Mesothelial cell of epicardium (in vitro differentiated cells): ENCODE data around the gene LATS2. TPM values are rescaled to one million over a fixed set of nuclear protein-coding genes. Genes with fewer than 3 reads are reported as not detected.

ENCODE experiments used
- DNase-seq, 2 experiments: peaks; one replicate each; pipeline ENCODE4 v3.0.0; 2021; ENCODE audit warnings: low spot score in 2 of 2; ENCODE audit not compliant: unreplicated experiment in 2 of 2
- H3K27ac Mint-ChIP-seq: 2 replicates; pipeline ENCODE4 v1.8.0; 2021; ENCODE audit warnings: mixed read lengths
- H3K27me3 Mint-ChIP-seq: 2 replicates; pipeline ENCODE4 v1.8.0; 2021; ENCODE audit warnings: low read depth, mixed read lengths
- H3K36me3 Mint-ChIP-seq: 2 replicates; pipeline ENCODE4 v1.8.0; 2021; ENCODE audit warnings: mixed read lengths
- H3K4me1 Mint-ChIP-seq: 2 replicates; pipeline ENCODE4 v1.8.0; 2021; ENCODE audit warnings: mixed read lengths
- H3K4me3 Mint-ChIP-seq: 2 replicates; pipeline ENCODE4 v1.8.0; 2021; ENCODE audit warnings: mild to moderate bottlenecking, moderate library complexity, mixed read lengths
- H3K9me3 Mint-ChIP-seq: 2 replicates; pipeline ENCODE4 v1.8.0; 2021; ENCODE audit warnings: mixed read lengths
- total RNA-seq: library from RNA; stranded (reverse); gene quantifications from 3 replicates; pipeline ENCODE4 v1.2.1, GENCODE V29; 2021
- TF ChIP-seq, protein P1 (sequence below): fragments of 200-600 bp; sonication (generic); IDR thresholded peaks from one replicate; pipeline ENCODE4 v1.5.0; 2021; ENCODE audit warnings: antibody characterized with exemption; ENCODE audit not compliant: unreplicated experiment

Gene LATS2
- total RNA-seq, 1 donor from 2014 or later, result 30.2 TPM

DNA sequence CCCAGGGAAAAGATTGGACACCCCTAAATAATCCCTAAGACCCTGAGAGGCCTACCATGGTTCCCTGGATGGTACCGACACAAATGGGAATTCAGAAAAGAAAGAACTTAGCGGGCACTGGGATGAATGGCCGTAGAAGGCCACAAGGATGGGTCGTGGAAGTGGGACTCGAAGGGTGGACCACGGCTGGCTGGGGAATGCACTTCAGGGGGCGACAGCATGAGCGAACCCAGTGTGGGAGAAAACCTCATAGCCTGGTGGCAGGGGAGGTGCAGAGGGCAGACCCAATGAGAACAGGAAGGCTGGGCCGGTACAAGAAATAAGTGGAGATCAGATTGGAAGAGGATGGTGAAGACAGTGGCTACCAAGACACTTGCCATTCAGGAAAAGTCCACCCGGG lies 28.7 kb downstream of the LATS2 start:
- peaks cover 14% of the 10 kb centered on the region for H3K9me3 Mint-ChIP-seq
- H3K36me3 Mint-ChIP-seq, result peaks cover 14% of the 10 kb centered on the region
- H3K4me1 Mint-ChIP-seq, result peaks cover 22% of the 10 kb centered on the region
- DNase-seq, result no peak
- peak overlapping the region; percentile 10 for H3K27ac Mint-ChIP-seq
- no peaks in the 10 kb centered on the region for H3K27me3 Mint-ChIP-seq
- no peak overlapping the region for H3K4me3 Mint-ChIP-seq
- TF ChIP-seq, protein P1, sequence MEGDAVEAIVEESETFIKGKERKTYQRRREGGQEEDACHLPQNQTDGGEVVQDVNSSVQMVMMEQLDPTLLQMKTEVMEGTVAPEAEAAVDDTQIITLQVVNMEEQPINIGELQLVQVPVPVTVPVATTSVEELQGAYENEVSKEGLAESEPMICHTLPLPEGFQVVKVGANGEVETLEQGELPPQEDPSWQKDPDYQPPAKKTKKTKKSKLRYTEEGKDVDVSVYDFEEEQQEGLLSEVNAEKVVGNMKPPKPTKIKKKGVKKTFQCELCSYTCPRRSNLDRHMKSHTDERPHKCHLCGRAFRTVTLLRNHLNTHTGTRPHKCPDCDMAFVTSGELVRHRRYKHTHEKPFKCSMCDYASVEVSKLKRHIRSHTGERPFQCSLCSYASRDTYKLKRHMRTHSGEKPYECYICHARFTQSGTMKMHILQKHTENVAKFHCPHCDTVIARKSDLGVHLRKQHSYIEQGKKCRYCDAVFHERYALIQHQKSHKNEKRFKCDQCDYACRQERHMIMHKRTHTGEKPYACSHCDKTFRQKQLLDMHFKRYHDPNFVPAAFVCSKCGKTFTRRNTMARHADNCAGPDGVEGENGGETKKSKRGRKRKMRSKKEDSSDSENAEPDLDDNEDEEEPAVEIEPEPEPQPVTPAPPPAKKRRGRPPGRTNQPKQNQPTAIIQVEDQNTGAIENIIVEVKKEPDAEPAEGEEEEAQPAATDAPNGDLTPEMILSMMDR, result no peak

DNA sequence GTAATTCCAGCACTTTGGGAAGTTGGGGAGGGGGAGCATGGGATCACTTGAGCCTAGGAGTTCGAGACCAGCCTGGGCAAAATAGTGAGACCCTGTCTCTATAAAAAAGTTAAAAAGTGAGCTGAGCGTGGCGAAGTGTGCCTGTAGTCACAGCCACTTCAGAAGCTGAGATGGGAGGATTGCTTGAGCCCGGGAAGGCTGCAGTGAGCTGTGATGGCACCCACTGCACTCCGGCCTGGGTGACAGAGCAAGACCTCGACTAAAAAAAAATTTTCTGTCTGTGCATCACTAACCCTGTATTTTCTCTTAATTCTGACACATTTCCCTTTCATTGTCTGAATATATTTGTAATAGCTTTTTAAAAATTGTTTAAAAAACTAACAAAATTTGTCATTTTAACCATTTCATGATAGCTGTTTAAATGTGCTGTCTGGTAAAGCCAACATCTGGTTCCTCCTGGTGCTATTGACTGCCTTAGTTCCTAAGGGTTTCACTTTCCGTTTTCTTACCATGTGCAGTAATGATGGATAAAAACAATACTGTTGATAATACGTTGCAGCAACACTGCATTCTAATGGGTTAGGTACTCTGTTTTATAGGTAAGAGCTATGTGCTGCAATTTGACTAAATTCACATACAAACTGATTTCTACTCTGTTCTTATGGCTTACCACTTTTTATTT lies 29.7 kb downstream of the LATS2 start:
- DNase-seq, result no peak
- Mint-ChIP-seq H3K4me1 (peaks cover 22% of the 10 kb centered on the region), H3K9me3 (peaks cover 22% of the 10 kb centered on the region), H3K36me3 (peaks cover 20% of the 10 kb centered on the region), H3K27ac (peak overlapping the region; percentile 17), H3K27me3 (no peaks in the 10 kb centered on the region), H3K4me3 (no peak overlapping the region)
- TF ChIP-seq, protein P1, result no peak

GRCh38 chr13:21025539-21025938 lies 35.8 kb downstream of the LATS2 start:
- no peak for DNase-seq
- TF ChIP-seq, protein P1, result no peak
- H3K36me3 Mint-ChIP-seq, result peaks cover 27% of the 10 kb centered on the region
- H3K4me1 Mint-ChIP-seq, result peaks cover 7% of the 10 kb centered on the region
- H3K9me3 Mint-ChIP-seq, result peaks cover 25% of the 10 kb centered on the region
- no peak overlapping the region for H3K27ac Mint-ChIP-seq
- no peak overlapping the region for H3K4me3 Mint-ChIP-seq
- no peaks in the 10 kb centered on the region for H3K27me3 Mint-ChIP-seq

GRCh38 chr13:21022056-21022979 lies 39.1 kb downstream of the LATS2 start:
- H3K9me3 Mint-ChIP-seq, result peaks cover 15% of the 10 kb centered on the region
- DNase-seq, result no peak
- no peak overlapping the region for H3K4me3 Mint-ChIP-seq
- no peak overlapping the region for H3K27ac Mint-ChIP-seq
- peaks cover 14% of the 10 kb centered on the region for H3K4me1 Mint-ChIP-seq
- TF ChIP-seq, protein P1, result no peak
- H3K36me3 Mint-ChIP-seq, result peaks cover 17% of the 10 kb centered on the region
- no peaks in the 10 kb centered on the region for H3K27me3 Mint-ChIP-seq

DNA sequence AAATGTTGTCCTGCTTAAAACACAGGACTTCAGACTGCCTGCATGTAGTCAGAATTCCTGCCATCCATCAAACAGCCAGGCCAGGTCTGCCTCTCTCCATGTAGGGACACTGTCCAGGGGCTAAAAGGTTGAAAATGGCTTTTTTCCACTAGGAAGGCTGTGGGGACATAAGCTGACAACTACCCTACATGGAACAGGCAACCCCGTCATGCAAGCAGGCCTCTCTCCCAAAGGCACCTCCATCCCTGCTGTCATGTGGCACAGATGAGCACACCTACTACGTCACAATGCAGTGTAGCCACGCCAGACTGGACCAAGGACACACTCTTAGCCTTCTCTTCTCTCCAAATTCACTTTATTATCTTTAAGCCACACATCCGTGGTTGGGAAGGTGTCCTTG lies 40.8 kb downstream of the LATS2 start:
- Mint-ChIP-seq H3K27ac (no peak overlapping the region), H3K4me3 (no peak overlapping the region), H3K9me3 (no peaks in the 10 kb centered on the region), H3K4me1 (peaks cover 21% of the 10 kb centered on the region), H3K27me3 (no peaks in the 10 kb centered on the region), H3K36me3 (peaks cover 3% of the 10 kb centered on the region)
- DNase-seq, result no peak
- TF ChIP-seq, protein P1, result no peak
